ENCODE measurements around the gene COL6A2. TPM values are rescaled to one million over a fixed set of nuclear protein-coding genes. Genes with fewer than 3 reads are reported as not detected.
"Not testable (repeated sequence)": the region's sequence is repeated elsewhere in the genome, so short reads cannot be mapped to it uniquely, and the experiment has no call there.

The COL6A2 gene
- polyA plus RNA-seq, 1 donor, result 161 TPM

GRCh38 chr21:46141767-46142581, 44.1 kb downstream of the COL6A2 start:
- no peak for DNase-seq

- no peak for DNase-seq
These were observed 44.9 kb downstream of the COL6A2 start for GRCh38 chr21:46142582-46143473.

- no peak for DNase-seq
These were observed 46.7 kb downstream of the COL6A2 start for GRCh38 chr21:46144464-46145070.

- no peak for DNase-seq
These were observed 47.4 kb downstream of the COL6A2 start for GRCh38 chr21:46145159-46145839.

GRCh38 chr21:46145840-46146691, 48.2 kb downstream of the COL6A2 start:
- no peak for DNase-seq

- no peak for DNase-seq
These were observed 48.9 kb downstream of the COL6A2 start for GRCh38 chr21:46146856-46147255.

- not testable (repeated sequence) for DNase-seq
These were observed 49.5 kb downstream of the COL6A2 start for GRCh38 chr21:46147429-46147828.

GRCh38 chr21:46148106-46148505, 50.2 kb downstream of the COL6A2 start:
- DNase-seq, result no peak

- no peak for DNase-seq
These were observed 51.4 kb downstream of the COL6A2 start for GRCh38 chr21:46149205-46149901.

GRCh38 chr21:46150073-46150472, 52.2 kb downstream of the COL6A2 start:
- no peak for DNase-seq

GRCh38 chr21:46150491-46151121, 52.7 kb downstream of the COL6A2 start:
- no peak for DNase-seq

GRCh38 chr21:46151261-46151988, 53.5 kb downstream of the COL6A2 start:
- no peak for DNase-seq

GRCh38 chr21:46151989-46152926, 54.3 kb downstream of the COL6A2 start:
- DNase-seq, result no peak

GRCh38 chr21:46152927-46153246, 55.0 kb downstream of the COL6A2 start:
- DNase-seq, result no peak

- DNase-seq, result peak; percentile 61
These were observed 55.6 kb downstream of the COL6A2 start for GRCh38 chr21:46153247-46154154.

GRCh38 chr21:46154155-46154954, 56.4 kb downstream of the COL6A2 start:
- DNase-seq, result no peak
